ENCODE data around the gene RPL28. TPM values are rescaled to one million over a fixed set of nuclear protein-coding genes. Genes with fewer than 3 reads are reported as not detected.

The RPL28 gene
- total and polyA plus RNA-seq, 2 of the 13 experiments (the other 11 are each of a cell fraction or from before 2014, with no cell fraction given): 105 to 420 TPM

DNA sequence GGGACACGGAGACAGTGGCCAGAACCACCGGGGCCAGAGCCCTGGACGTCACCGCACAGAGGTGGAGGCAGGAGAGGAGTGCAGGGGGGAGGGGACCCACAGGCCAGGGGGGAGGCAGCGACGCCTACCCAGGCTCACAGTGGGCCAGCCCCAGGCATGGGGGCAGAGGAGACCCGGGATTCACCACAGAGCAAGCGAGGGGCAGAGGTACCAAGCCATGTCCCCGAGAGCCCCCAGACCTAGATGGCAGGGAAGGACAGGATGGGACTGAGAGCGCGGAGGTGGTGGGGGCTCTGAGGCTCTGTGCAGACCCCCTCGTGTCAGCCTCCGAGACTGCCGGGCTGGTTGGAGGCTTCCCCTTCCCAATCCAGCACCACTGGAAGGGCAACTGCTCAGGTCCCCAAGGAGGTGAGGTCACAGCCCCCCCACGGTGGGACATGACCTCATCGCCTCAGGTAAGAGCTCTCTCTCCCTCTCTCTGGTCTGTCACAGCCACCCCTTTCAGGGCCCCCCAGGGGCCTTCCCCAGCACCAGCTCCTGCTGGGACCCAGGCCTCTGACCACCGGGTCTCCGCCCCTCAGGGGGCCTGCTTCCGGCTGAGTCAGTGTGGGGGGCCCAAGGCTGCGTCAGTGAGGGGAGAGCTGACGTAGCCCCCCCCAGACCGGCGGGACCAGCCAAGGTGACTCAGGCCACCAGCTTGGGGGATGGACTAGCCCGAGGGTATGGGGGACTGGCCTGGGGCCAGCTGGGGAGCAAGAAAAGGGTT lies 13.2 kb upstream of the RPL28 start:
- no peak overlapping the region for H3K27ac ChIP-seq (ENCODE audit: extremely low read length, insufficient read depth, low read length)
- no peak for FAIRE-seq
- H3K4me2 ChIP-seq (ENCODE audit: low read depth, low read length): peak overlapping the region; percentile 49; the same call in 1 of the 2 replicates
- POLR2A ChIA-PET: interaction anchor here (0.7 to 1.0 kb wide), 4 partner anchors 12 to 33 kb away, joined by 3 to 4 read pairs (median 3); partner anchors contain the start of gene KMT5C
- no peak for ATAC-seq
- BruUV-seq (replicated peaks): no TSS peak
- peak; percentile 26 for DNase-seq (ENCODE audit: low spot score)
- 0 out of 2 replicates have a peak overlapping the region, but pooled peaks have one; percentile 8 for H3K9ac ChIP-seq (ENCODE audit: insufficient read depth, low read depth, low read length)
- intact Hi-C loops (cut with micrococcal nuclease; ENCODE audit: unreplicated experiment): no loop called here
- no peaks in the 10 kb centered on the region for H3K9me3 ChIP-seq (ENCODE audit: low read length)
- H4K20me1 ChIP-seq (ENCODE audit: insufficient read depth, low read length): no peaks in the 10 kb centered on the region
- no peaks in the 10 kb centered on the region for H3K36me3 ChIP-seq (replicated peaks in 1 of 2; ENCODE audit: control insufficient read depth in 1 of 2, insufficient read depth in 2 of 2, low read length in 2 of 2)
- H3K4me3 ChIP-seq (replicated peaks in 1 of 3; ENCODE audit: insufficient read depth in 1 of 3, low read depth in 2 of 3, low read length in 3 of 3): peak overlapping the region in 1 of 3 experiments; percentile 70; a peak in 2 of 6 replicates
- WGBS (ENCODE audit: low lambda C conversion rate): 27% methylated on average over 15 of the region's 24 CpGs
- peaks cover 7 to 37% of the 10 kb centered on the region in 2 experiments; a peak in 4 of 5 replicates for H3K27me3 ChIP-seq (ENCODE audit: control insufficient read depth in 1 of 2, insufficient read depth in 2 of 2, low read length in 2 of 2)
- CTCF ChIA-PET (ENCODE audit: low intra/inter-chr PET ratio, low total read pairs): no interaction called here
- H3K4me1 ChIP-seq (ENCODE audit: insufficient read depth, low read length): peaks cover 74% of the 10 kb centered on the region
- no peak overlapping the region for H2AFZ ChIP-seq (ENCODE audit: low read length)
- no peaks in the 10 kb centered on the region for H3K79me2 ChIP-seq (ENCODE audit: insufficient read depth, low read length)
- in situ Hi-C loops (cut with HindIII; ENCODE audit: extremely low pct_ligation_motif_present, low pct_unique_long_range_greater_than_20kb): no loop called here
- TF ChIP-seq ZNF614 (CRISPR knock-in tag; IDR thresholded peaks at IDR 0.05; ENCODE audit: borderline replicate concordance): no peak
- no peak for TF ChIP-seq ZNF678 (CRISPR knock-in tag; IDR thresholded peaks at IDR 0.05)
- TF ChIP-seq, protein P1, sequence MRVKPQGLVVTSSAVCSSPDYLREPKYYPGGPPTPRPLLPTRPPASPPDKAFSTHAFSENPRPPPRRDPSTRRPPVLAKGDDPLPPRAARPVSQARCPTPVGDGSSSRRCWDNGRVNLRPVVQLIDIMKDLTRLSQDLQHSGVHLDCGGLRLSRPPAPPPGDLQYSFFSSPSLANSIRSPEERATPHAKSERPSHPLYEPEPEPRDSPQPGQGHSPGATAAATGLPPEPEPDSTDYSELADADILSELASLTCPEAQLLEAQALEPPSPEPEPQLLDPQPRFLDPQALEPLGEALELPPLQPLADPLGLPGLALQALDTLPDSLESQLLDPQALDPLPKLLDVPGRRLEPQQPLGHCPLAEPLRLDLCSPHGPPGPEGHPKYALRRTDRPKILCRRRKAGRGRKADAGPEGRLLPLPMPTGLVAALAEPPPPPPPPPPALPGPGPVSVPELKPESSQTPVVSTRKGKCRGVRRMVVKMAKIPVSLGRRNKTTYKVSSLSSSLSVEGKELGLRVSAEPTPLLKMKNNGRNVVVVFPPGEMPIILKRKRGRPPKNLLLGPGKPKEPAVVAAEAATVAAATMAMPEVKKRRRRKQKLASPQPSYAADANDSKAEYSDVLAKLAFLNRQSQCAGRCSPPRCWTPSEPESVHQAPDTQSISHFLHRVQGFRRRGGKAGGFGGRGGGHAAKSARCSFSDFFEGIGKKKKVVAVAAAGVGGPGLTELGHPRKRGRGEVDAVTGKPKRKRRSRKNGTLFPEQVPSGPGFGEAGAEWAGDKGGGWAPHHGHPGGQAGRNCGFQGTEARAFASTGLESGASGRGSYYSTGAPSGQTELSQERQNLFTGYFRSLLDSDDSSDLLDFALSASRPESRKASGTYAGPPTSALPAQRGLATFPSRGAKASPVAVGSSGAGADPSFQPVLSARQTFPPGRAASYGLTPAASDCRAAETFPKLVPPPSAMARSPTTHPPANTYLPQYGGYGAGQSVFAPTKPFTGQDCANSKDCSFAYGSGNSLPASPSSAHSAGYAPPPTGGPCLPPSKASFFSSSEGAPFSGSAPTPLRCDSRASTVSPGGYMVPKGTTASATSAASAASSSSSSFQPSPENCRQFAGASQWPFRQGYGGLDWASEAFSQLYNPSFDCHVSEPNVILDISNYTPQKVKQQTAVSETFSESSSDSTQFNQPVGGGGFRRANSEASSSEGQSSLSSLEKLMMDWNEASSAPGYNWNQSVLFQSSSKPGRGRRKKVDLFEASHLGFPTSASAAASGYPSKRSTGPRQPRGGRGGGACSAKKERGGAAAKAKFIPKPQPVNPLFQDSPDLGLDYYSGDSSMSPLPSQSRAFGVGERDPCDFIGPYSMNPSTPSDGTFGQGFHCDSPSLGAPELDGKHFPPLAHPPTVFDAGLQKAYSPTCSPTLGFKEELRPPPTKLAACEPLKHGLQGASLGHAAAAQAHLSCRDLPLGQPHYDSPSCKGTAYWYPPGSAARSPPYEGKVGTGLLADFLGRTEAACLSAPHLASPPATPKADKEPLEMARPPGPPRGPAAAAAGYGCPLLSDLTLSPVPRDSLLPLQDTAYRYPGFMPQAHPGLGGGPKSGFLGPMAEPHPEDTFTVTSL (CRISPR knock-in tag; IDR thresholded peaks at IDR 0.05; ENCODE audit: borderline replicate concordance): no peak
- TF ChIP-seq ZSCAN21 (CRISPR knock-in tag; IDR thresholded peaks at IDR 0.05; ENCODE audit: borderline replicate concordance): no peak
- TF ChIP-seq HMG20A (CRISPR knock-in tag; IDR thresholded peaks at IDR 0.05; ENCODE audit: borderline replicate concordance): no peak
- TF ChIP-seq ZBTB44 (CRISPR knock-in tag; IDR thresholded peaks at IDR 0.05): no peak
- no peak for TF ChIP-seq ZNF775 (CRISPR knock-in tag; IDR thresholded peaks at IDR 0.05; ENCODE audit: borderline replicate concordance)
- TF ChIP-seq SMAD3 (CRISPR knock-in tag; IDR thresholded peaks at IDR 0.05): no peak
- no peak for TF ChIP-seq ZNF432 (CRISPR knock-in tag; IDR thresholded peaks at IDR 0.05; ENCODE audit: borderline replicate concordance)
- TF ChIP-seq KLF16 (CRISPR knock-in tag; IDR thresholded peaks at IDR 0.05): peak in 1 of 2 experiments; percentile 28; a peak in 1 of 4 replicates
- no peak for TF ChIP-seq NFATC3 (CRISPR knock-in tag; IDR thresholded peaks at IDR 0.05)
- no peak for TF ChIP-seq SKI (IDR thresholded peaks at IDR 0.05; ENCODE audit: partially characterized antibody)
- peak; percentile 37; the same call in 1 of the 2 replicates for TF ChIP-seq RARA (CRISPR knock-in tag; IDR thresholded peaks at IDR 0.05)
- no peak for TF ChIP-seq KLF12 (CRISPR knock-in tag; IDR thresholded peaks at IDR 0.05; ENCODE audit: borderline replicate concordance)
- TF ChIP-seq ZKSCAN5 (CRISPR knock-in tag; IDR thresholded peaks at IDR 0.05): no peak
- no peak for TF ChIP-seq ARNT (IDR thresholded peaks at IDR 0.05)
- no peak for TF ChIP-seq FIP1L1 (IDR thresholded peaks at IDR 0.05; ENCODE audit: borderline replicate concordance, insufficient read depth, low read depth, low read length)
- TF ChIP-seq ZNF792 (CRISPR knock-in tag; IDR thresholded peaks at IDR 0.05): no peak

All from HepG2 (cell line).